Esophagus muscularis mucosa (tissue), 3 donors: ENCODE data around the gene LDHD.
"Not testable (repeated sequence)": the region's sequence is repeated elsewhere in the genome, so short reads cannot be mapped to it uniquely, and the experiment has no call there.

ENCODE experiments used
- POLR2A ChIP-seq: fragments of 450-650 bp; IDR thresholded peaks from one replicate; pipeline ENCODE4 v1.6.1; 2017; ENCODE audit warnings: antibody characterized with exemption, moderate library complexity, mild to moderate bottlenecking, low read depth
- TF ChIP-seq, protein P1 (sequence below), 3 experiments: fragments of 200-600 bp in 2 of 3; fragments of 450-650 bp in 1 of 3; sonication (generic) in 2 of 3; IDR thresholded peaks; one replicate each; pipeline ENCODE4 v1.5.1; 2017 to 2019; ENCODE audit warnings: antibody characterized with exemption in 3 of 3, mild to moderate bottlenecking in 2 of 3, moderate library complexity in 1 of 3

- TF ChIP-seq, protein P1, sequence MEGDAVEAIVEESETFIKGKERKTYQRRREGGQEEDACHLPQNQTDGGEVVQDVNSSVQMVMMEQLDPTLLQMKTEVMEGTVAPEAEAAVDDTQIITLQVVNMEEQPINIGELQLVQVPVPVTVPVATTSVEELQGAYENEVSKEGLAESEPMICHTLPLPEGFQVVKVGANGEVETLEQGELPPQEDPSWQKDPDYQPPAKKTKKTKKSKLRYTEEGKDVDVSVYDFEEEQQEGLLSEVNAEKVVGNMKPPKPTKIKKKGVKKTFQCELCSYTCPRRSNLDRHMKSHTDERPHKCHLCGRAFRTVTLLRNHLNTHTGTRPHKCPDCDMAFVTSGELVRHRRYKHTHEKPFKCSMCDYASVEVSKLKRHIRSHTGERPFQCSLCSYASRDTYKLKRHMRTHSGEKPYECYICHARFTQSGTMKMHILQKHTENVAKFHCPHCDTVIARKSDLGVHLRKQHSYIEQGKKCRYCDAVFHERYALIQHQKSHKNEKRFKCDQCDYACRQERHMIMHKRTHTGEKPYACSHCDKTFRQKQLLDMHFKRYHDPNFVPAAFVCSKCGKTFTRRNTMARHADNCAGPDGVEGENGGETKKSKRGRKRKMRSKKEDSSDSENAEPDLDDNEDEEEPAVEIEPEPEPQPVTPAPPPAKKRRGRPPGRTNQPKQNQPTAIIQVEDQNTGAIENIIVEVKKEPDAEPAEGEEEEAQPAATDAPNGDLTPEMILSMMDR (IDR thresholded peaks at IDR 0.05): not testable (repeated sequence)
- TF ChIP-seq POLR2A: not testable (repeated sequence)
These were observed 25.7 kb downstream of the LDHD start for GRCh38 chr16:75090899-75091298.
